NCI-H526 (cell line): ENCODE measurements around the gene MBD3L2.

ENCODE experiments used
- DNase-seq, 2 experiments: peaks; one replicate each; lab custom pipeline; 2025; lab: John Stamatoyannopoulos, UW

The MBD3L2 gene

DNA sequence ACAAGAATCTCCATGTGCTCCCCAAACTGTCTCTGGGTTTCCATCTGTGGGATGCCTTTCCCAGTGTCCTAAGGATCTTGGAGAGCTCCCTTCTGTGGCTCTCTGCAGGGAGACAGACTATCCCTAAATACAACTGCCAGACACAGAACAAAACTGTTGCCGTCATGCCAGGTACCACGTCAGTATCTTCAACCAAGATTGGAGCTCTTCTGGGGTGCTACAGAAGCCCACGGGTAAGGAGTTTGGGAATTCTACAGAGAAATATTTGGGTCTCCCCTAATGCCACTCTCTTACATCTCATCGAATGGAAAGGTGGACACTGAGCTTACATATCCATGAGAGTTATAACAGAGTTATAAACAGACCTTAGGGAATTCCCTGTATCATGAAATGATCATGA is 14.2 kb downstream of the MBD3L2 start:
- no peak for DNase-seq

- DNase-seq, result no peak
Measured at GRCh38 chr19:7063764-7064418, 14.8 kb downstream of the MBD3L2 start.

DNA sequence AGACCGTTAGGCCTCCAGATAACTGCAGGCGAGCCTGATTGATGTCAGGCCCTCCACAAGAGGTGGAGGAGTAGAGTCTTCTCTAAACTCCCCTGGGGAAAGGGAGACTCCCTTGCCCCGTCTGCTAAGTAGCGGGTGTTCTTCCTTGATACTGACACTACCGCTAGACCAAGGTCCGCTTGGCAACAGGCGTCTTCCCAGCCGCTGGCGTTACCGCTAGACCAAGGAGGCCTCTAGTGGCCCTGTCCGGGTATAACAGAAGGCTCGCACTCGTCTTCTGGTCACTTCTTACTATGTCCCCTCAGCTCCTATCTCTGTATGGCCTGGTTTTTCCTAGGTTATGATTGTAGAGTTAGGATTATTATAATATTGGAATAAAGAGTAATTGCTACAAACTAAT is 18.0 kb downstream of the MBD3L2 start:
- peak in 1 of 2 experiments; percentile 56 for DNase-seq

GRCh38 chr19:7067716-7068115 is 18.6 kb downstream of the MBD3L2 start:
- no peak for DNase-seq

DNA sequence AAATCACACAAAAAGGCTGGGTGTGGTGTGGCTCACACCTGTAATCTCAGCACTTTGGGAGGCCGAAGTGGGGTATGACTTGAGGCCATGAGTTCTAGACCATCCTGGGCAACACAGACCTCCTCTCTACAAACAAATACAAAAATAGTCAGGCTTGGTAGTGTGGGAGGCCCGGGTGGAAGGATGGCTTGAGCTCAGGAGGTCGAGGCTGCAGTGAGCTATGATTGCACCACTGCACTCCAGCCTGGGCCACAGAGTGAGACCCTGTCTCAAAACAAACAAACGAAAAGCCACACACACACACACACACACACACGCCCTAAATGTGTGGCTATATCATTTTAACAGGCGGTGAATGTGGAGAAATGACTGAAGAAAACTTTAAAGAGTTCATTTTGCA is 19.5 kb downstream of the MBD3L2 start:
- no peak for DNase-seq

DNA sequence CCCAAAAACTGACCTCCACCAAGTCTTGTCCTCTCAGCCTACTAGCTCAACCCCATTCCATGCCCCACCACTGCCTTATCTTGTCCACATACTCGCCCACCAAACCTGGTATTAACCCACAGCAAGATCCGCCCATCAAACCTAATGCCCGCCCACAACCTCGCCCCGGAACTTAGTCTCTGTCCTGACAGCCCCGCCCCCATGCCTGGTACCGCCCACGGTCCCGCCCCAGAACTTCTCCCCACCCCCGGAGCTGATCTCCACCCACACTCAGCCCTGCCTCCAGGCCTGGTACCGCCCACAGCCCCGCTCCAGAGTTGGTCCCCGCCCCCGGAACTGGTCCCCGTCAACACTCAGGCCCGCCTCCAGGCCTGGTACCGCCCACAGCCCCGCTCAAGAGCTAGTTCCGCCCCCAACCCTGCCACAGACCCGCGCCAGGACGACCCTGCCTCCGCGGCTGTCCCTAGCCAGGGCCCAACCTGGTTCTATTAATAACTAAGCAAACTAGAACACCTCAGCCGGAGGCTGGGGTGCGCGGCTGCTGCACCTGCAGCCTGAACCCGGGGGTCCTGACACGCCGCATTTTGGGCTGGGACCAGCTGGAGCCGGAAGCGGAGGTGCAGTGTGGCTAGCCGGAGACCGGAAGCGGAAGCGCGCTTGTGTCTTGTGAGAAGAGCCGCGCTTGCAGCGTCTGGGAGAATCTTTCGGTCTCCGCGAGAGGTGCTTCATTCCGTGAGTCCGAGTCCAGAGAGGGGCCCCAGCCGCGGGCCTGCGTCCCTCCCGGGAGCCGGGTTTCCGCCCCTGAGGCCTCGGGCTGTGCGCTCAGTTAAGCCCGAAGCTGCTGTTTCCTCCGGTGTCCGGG is 20.2 kb downstream of the MBD3L2 start, which contains the start of gene ZNF557:
ZNF557 (plus strand) TSS at position 662 of the 862 bp plus-strand sequence. CDS start 5,372 bp downstream, outside the sequence.
- peak; percentile 78 to 95 for DNase-seq

GRCh38 chr19:7069904-7070226 is 20.7 kb downstream of the MBD3L2 start:
- DNase-seq, result no peak

DNA sequence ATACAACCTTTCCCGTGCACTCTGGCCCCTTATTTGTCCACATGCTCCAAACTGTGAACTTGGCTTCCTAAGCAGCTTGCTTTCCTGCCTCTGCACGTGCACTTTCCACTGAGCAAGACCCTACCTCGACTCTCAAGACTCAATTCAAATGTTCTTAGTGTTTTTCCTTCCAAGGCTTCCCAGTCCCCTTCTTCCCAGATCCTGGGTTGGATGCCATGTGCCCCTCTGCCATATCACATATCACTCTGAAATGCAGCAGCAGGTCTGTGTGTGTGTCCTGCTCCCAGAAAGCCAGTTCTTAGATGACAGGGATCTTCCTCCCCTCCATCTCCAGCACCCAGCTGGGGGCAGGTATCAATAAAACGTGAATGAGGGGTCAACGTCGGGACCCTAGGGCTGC is 23.4 kb downstream of the MBD3L2 start:
- DNase-seq, result no peak

- DNase-seq, result no peak
Measured at GRCh38 chr19:7074705-7075282, 25.7 kb downstream of the MBD3L2 start.

DNA sequence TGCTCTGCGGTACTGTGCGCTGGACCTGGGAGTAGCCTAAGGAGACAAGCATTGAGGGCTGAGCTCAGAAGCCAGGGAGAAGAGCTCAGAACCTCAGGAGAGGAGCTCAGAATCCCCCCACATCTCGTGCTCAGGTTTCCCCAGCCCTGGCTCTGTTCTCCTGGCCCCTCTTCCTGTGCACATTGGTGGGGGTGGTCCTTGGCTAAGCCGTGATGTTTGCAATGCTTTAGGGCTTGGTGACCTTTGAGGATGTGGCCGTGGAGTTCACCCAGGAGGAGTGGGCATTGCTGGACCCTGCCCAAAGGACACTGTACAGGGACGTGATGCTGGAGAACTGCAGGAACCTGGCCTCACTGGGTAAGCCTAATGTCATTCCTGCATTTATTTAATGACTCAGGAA is 27.0 kb downstream of the MBD3L2 start:
- no peak for DNase-seq

GRCh38 chr19:7078008-7078407 is 28.9 kb downstream of the MBD3L2 start:
- no peak for DNase-seq

- no peak for DNase-seq
Measured at GRCh38 chr19:7083076-7083956, 34.2 kb downstream of the MBD3L2 start.

- no peak for DNase-seq
Measured at GRCh38 chr19:7088999-7089398, 39.9 kb downstream of the MBD3L2 start.

DNA sequence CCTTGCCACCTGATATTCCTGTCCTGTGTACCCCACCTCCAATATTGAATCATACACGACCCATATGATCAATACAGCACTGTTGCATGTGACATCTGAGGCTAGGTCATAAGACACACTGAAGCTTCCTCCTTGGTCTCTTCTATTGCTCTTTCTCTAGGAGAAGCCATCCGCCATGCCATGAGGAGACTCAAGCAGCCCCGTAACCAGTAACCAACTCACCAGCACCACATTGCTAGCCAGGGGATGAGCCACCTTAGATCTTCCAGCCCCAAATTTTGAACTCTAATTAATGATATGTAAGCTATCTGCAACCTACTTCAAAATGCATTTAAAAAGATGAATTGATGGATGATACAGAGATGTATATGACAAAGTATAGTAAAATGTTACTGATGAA is 49.0 kb downstream of the MBD3L2 start:
- DNase-seq, result no peak

DNA sequence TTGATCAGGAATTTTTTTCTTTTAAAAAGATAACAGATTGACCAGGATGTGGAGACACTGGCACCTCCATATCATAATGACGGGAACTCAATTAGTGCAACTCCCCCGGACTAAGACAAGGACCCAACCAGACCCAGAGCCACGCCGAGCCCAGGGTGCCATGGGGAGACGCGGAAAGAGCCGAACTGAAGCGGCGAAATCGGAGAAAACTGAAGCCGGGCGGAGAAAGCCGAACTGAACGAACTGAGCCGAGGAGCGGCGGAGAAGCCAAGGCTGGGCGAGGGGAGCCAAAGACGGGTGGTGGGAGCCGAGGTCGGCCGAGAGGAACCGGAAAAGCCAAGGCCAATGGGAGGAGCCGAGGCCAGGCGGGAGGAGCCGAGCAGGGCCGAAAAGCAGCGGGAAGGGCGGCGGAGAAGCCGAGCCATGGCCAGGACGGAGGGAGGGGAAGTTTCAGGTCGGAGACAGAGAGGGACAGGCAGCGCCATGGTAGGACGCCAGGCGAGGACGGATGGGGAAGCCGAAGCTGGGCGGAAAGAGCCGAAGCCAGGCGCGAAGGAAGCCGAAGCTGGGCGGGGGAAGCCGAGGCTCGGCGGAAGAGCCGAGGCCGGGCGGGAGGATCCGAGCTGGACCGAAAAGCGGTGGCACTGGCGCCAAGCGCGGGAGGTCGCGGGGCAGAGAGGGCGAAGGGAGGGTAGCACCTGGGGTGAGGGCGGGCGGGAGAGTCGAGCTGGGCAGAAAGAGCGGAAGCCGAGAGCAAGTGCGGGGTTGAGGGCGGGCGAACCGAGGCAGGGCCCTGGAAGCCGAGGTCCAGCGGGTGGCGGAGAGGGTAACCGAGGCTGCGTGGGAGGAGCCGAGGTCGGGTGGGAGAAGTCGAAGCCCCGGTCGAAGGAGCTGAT is 49.8 kb downstream of the MBD3L2 start:
- DNase-seq, result peak; percentile 80 to 93

- peak in 1 of 2 experiments; percentile 32 for DNase-seq
Measured at GRCh38 chr19:7099597-7099921, 50.4 kb downstream of the MBD3L2 start.
